Metanephros (tissue), 2 donors: ENCODE measurements around the gene NAA16. TPM values are rescaled to one million over a fixed set of nuclear protein-coding genes. Genes with fewer than 3 reads are reported as not detected.

Source experiments
- small RNA-seq: library from RNA; depleted of rRNA; stranded (forward); fragments of <200 nt; gene quantifications from one replicate; pipeline ENCODE3, GENCODE V24; 2014; ENCODE audit warnings: low replicate concordance
- total RNA-seq: library from RNA; depleted of rRNA; stranded (reverse); fragments of >200 nt; gene quantifications from one replicate; pipeline ENCODE4 v1.2.3, GENCODE V29; 2014

The NAA16 gene
- 33.6 TPM for total RNA-seq

DNA sequence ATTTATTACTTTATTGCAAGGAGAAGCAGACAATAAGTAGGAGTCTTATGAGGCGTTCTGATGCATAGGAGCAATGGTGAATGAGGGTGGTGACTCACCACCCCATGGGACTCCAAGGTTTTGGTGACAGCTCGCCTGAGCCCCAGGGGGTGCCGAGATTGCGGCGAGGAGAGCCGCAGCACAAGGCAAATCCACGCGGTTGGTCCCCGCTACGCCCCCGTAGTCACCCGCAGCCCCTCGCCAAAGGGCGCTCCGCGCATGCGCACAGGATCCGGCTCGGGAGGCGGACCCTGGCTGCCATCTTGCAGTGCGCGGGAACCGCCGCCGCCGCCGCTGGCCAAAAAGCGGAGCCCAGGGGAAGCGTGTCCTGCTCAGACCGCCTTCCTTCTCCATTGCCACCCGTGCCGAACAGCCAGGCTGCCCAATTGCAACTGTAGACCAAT is at the start of gene NAA16:
Gene NAA16 (plus strand): TSS at position 305 of the 443 bp plus-strand sequence. CDS start 262 bp downstream, outside the sequence.

DNA sequence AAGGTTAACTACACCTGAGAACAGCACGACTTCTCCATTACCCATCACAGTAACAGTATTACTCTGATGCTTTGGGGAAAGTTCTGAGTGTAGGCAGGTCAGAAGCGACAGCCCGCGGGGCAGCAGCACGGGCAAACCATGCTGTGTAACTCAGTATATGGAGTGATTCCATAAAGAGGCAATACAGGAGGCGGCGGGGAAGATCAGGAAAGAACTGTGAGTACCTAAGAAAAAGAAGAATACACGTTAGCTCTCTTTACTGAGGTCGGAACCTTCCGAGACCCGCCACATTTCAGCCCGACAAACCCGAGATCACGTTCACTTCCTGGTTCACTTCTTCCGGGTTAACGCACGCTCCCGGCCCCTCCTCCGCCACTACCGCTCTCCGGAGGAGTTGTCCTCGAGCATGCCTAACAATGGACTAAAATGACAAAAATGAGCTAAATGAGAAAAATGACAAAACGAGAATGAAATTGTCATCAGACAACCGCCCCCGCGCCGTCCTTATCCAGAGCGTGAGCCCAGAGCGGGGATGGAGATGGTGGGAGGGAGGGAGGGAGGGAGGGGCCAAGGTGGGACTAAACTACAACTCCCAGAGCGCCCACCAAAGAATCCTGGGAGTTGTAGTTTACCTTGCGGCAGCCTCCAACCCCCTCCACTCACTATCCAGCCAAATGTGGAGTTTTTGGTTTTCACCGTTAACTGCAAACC is 47.7 kb upstream of the NAA16 start, which contains the start of gene MTRF1:
Gene MTRF1 (minus strand): TSS at position 316 of the 711 bp plus-strand sequence. CDS start 2,669 bp downstream, outside the sequence.

Small RNA genes lying within 50 kb of the gene (small RNA-seq; reads per million reads assigned to genes)
- gene RNU6-57P = not detected

Other genes starting within 250 kb of the NAA16 start
- 6.7 TPM for gene WBP4, start 249.8 kb upstream of the NAA16 start, total RNA-seq
- gene KBTBD6, start 178.5 kb upstream of the NAA16 start, total RNA-seq = 14.9 TPM
- gene KBTBD7, start 116.7 kb upstream of the NAA16 start, total RNA-seq = 16.1 TPM
- 11.9 TPM for gene MTRF1, start 47.7 kb upstream of the NAA16 start, total RNA-seq
- 33.2 TPM for gene RGCC, start 146.3 kb downstream of the NAA16 start, total RNA-seq